HepG2 (cell line): ENCODE results near the gene AFF1. TPM values are rescaled to one million over a fixed set of nuclear protein-coding genes. Genes with fewer than 3 reads are reported as not detected.
A peak's percentile ranks its signal among the peaks of the same experiment; 100 is the strongest.
"Not testable (repeated sequence)": the region's sequence is repeated elsewhere in the genome, so short reads cannot be mapped to it uniquely, and the experiment has no call there.

Experiments
- ATAC-seq: fragments of 200-7000 bp; cut with Tn5 transposase; 3 replicates; pipeline ENCODE4 v1.9.1; 2020; ENCODE audit warnings: mild to moderate bottlenecking, moderate library complexity
- BruUV-seq: library from RNA; stranded (reverse); fragments of 400-500 nt; replicated peaks from 2 replicates; lab custom pipeline; 2021; lab: Mats Ljungman, UMichigan
- CTCF ChIA-PET: fragments of 300-600 bp; formaldehyde crosslinking; extraction: SDS; loops from one replicate; lab custom pipeline; 2021; ENCODE audit warnings: low total read pairs, inconsistent platforms, low intra/inter-chr PET ratio; lab: Yijun Ruan, JAX
- POLR2A ChIA-PET: fragments of 350-600 bp; sonication (Branson Sonifier 250); formaldehyde crosslinking; loops from one replicate; lab custom pipeline; 2020; ENCODE audit warnings: antibody characterized with exemption, inconsistent platforms; lab: Yijun Ruan, JAX
- DNase-seq: peaks from one replicate; pipeline ENCODE4 v3.0.0-alpha.2; 2015; ENCODE audit warnings: low spot score
- FAIRE-seq: peaks from 3 replicates; lab custom pipeline; 2011; peaks lifted over from hg19 to GRCh38; lab: Jason Lieb, UNC
- H2AFZ ChIP-seq: one replicate; pipeline ENCODE4 v1.6.1; 2011; ENCODE audit warnings: low read length, inconsistent platforms
- H3K27ac ChIP-seq: fragments of 300-600 bp; 3 replicates; pipeline ENCODE4 v1.8.0; 2011; ENCODE audit warnings: mixed run types, mild to moderate bottlenecking, mixed read lengths, low read length, inconsistent platforms; ENCODE audit not compliant: insufficient read depth; ENCODE audit errors: extremely low read length
- H3K27me3 ChIP-seq, 2 experiments: fragments of 200-600 bp in 1 of 2; 2 replicates in 1 of 2; 3 replicates in 1 of 2; pipeline versions ENCODE4 v1.6.0 to v1.8.0; 2011; ENCODE audit warnings: low read length in 2 of 2, mild to moderate bottlenecking in 2 of 2, moderate library complexity in 2 of 2, inconsistent platforms in 1 of 2; ENCODE audit not compliant: insufficient read depth in 2 of 2, control insufficient read depth in 1 of 2
- H3K36me3 ChIP-seq, 2 experiments: fragments of 200-600 bp in 1 of 2; replicated peaks in 1 of 2; 2 replicates in 1 of 2; 3 replicates in 1 of 2; pipeline versions ENCODE4 v1.5.1 to v1.8.0; 2011; ENCODE audit warnings: low read length in 2 of 2, inconsistent platforms in 1 of 2; ENCODE audit not compliant: insufficient read depth in 2 of 2, control insufficient read depth in 1 of 2
- H3K4me1 ChIP-seq: 2 replicates; pipeline ENCODE4 v1.5.1; 2012; ENCODE audit warnings: low read length, inconsistent platforms; ENCODE audit not compliant: insufficient read depth
- H3K4me2 ChIP-seq: 2 replicates; pipeline ENCODE4 v1.6.0; 2011; ENCODE audit warnings: low read depth, low read length, inconsistent platforms
- H3K4me3 ChIP-seq, 3 experiments: fragments of 200-600 bp in 1 of 3; sonication (generic), shearing (Covaris generic) in 1 of 3; replicated peaks in 1 of 3; 2 replicates each; pipeline ENCODE4 v1.5.1; 2011 to 2016; ENCODE audit warnings: low read length in 3 of 3, inconsistent platforms in 2 of 3, low read depth in 2 of 3, mild to moderate bottlenecking in 2 of 3, control low read depth in 1 of 3, mixed read lengths in 1 of 3; ENCODE audit not compliant: insufficient read depth in 1 of 3
- H3K79me2 ChIP-seq: one replicate; pipeline ENCODE4 v1.6.1; 2011; ENCODE audit warnings: low read length, inconsistent platforms; ENCODE audit not compliant: insufficient read depth
- H3K9ac ChIP-seq: 2 replicates; pipeline ENCODE4 v1.6.0; 2011; ENCODE audit warnings: mild to moderate bottlenecking, low read depth, low read length, inconsistent platforms; ENCODE audit not compliant: insufficient read depth
- H3K9me3 ChIP-seq: 2 replicates; pipeline ENCODE4 v1.5.1; 2012; ENCODE audit warnings: mild to moderate bottlenecking, low read length
- H4K20me1 ChIP-seq: 2 replicates; pipeline ENCODE4 v1.6.0; 2011; ENCODE audit warnings: inconsistent platforms, mild to moderate bottlenecking, low read length, moderate library complexity; ENCODE audit not compliant: insufficient read depth
- GPBP1L1 ChIP-seq: sonication (generic); formaldehyde crosslinking; IDR thresholded peaks from 2 replicates; pipeline ENCODE4 v1.5.0; 2020; ENCODE audit warnings: mild to moderate bottlenecking, missing genetic modification reagents
- HOXA5 ChIP-seq: sonication (generic); formaldehyde crosslinking; IDR thresholded peaks from 2 replicates; pipeline ENCODE4 v1.4.0; 2020; ENCODE audit warnings: missing genetic modification reagents
- ZNF281 ChIP-seq: sonication (generic); formaldehyde crosslinking; IDR thresholded peaks from 2 replicates; pipeline ENCODE4 v1.4.0; 2020; ENCODE audit warnings: missing genetic modification reagents, borderline replicate concordance
- ZNF652 ChIP-seq: IDR thresholded peaks from 2 replicates; pipeline ENCODE4 v1.6.1; 2016; ENCODE audit warnings: low read depth, borderline replicate concordance
- ZNF770 ChIP-seq: sonication (generic); formaldehyde crosslinking; IDR thresholded peaks from 2 replicates; pipeline ENCODE4 v1.5.0; 2020; ENCODE audit warnings: mild to moderate bottlenecking, missing genetic modification reagents
- WGBS: methylation state at CpG from one replicate; pipeline ENCODE4 v1.1.6; 2017; ENCODE audit warnings: low lambda C conversion rate; 5-methylcytosine and 5-hydroxymethylcytosine counted together
- in situ Hi-C: cut with HindIII; loops from 2 replicates; pipeline ENCODE4 v1.10.0; 2017; ENCODE audit warnings: low pct_unique_long_range_greater_than_20kb; ENCODE audit not compliant: extremely low pct_ligation_motif_present
- intact Hi-C: fragments of 100-400 bp; cut with micrococcal nuclease; formaldehyde crosslinking; loops from one replicate; pipeline ENCODE4 v1.10.0; 2022; ENCODE audit not compliant: unreplicated experiment
- polyA plus RNA-seq, 8 experiments: library from polyadenylated mRNA; depleted of rRNA in 3 of 8; stranded (reverse) in 7 of 8; unstranded in 1 of 8; fragments of >200 nt; fragmentation: Illumina TruSeq in 4 of 8; extraction: Trizol in 4 of 8; gene quantifications; 2 replicates each; pipeline versions ENCODE4 v1.2.1 to v1.2.3, GENCODE V29; 2011 to 2016; ENCODE audit warnings: low read depth in 4 of 8, missing spikeins in 1 of 8, mixed read lengths in 1 of 8; ENCODE audit not compliant: insufficient read depth in 1 of 8
- total RNA-seq, 5 experiments: library from RNA; depleted of rRNA; stranded (reverse); fragments of >200 nt; fragmentation: Illumina TruSeq; extraction: Trizol; gene quantifications; 2 replicates each; pipeline ENCODE4 v1.2.3, GENCODE V29; 2016; ENCODE audit warnings: low read depth in 1 of 5

Gene AFF1
- total and polyA plus RNA-seq, 2 of the 13 experiments (the other 11 are each of a cell fraction or from before 2014, with no cell fraction given), result 15.5 to 15.9 TPM

- in situ Hi-C loops, intact Hi-C loops, FAIRE-seq, CTCF ChIA-PET, H3K27me3 ChIP-seq, BruUV-seq, H3K9me3 ChIP-seq, H3K36me3 ChIP-seq, H2AFZ ChIP-seq, H3K9ac ChIP-seq, DNase-seq: not testable (repeated sequence)
- ATAC-seq, result peak; percentile 58
- peak overlapping the region; percentile 56 for H3K4me2 ChIP-seq
- peaks cover 94% of the 10 kb centered on the region for H3K79me2 ChIP-seq
- WGBS, result 16% methylated on average over 9 of the region's 9 CpGs
- TF ChIP-seq HOXA5 (CRISPR knock-in tag), result 0 out of 2 replicates have a peak, but pooled peaks have one; percentile 15
- TF ChIP-seq ZNF770 (CRISPR knock-in tag), result 0 out of 2 replicates have a peak, but pooled peaks have one; percentile 37
- POLR2A ChIA-PET, result interaction anchor here (0.7 to 2.2 kb wide), 2 partner anchors 77 to 102 kb away, joined by 4 to 35 read pairs; partner anchors contain the start of gene AFF1
- peaks cover 51% of the 10 kb centered on the region for H4K20me1 ChIP-seq
- peaks cover 84% of the 10 kb centered on the region for H3K4me1 ChIP-seq
- peak overlapping the region; percentile 39 for H3K27ac ChIP-seq
- H3K4me3 ChIP-seq, result peak overlapping the region in 2 of 3 experiments; percentile 7 to 45; a peak in 3 of 6 replicates
Observed at GRCh38 chr4:87012954-87013308, 78.1 kb downstream of the AFF1 start.

GRCh38 chr4:87014284-87014782 is 79.5 kb downstream of the AFF1 start:
- Histone ChIP-seq H2AFZ (no peak overlapping the region), H3K27ac (no peak overlapping the region), H3K27me3 (no peaks in the 10 kb centered on the region), H3K36me3 (no peaks in the 10 kb centered on the region; a peak in 1 of 5 replicates), H3K4me3 (no peak overlapping the region), H4K20me1 (peaks cover 40% of the 10 kb centered on the region), H3K79me2 (peaks cover 94% of the 10 kb centered on the region), H3K9ac (no peak overlapping the region), H3K4me1 (peaks cover 79% of the 10 kb centered on the region), H3K4me2 (no peak overlapping the region), H3K9me3 (no peaks in the 10 kb centered on the region)
- no peak for TF ChIP-seq ZNF281 (CRISPR knock-in tag)
- no peak for TF ChIP-seq ZNF652 (CRISPR knock-in tag)
- no peak for TF ChIP-seq GPBP1L1 (CRISPR knock-in tag)
- in situ Hi-C loops (no loop called here), intact Hi-C loops (no loop called here)
- BruUV-seq, result no TSS peak
- ChIA-PET POLR2A (interaction anchor here (0.8 to 0.9 kb wide), 2 partner anchors 8 to 78 kb away, joined by 3 read pairs; no protein-coding TSS in a partner anchor), CTCF (no interaction called here)
- DNase-seq (no peak), ATAC-seq (no peak), FAIRE-seq (no peak)
- 98% methylated on average over 2 of the region's 2 CpGs for WGBS
